GM21390 (cell line): ENCODE data around the gene TOR3A.

ENCODE experiments used
- ATAC-seq: cut with Tn5 transposase; IDR thresholded peaks from one replicate; pipeline ENCODE4 v1.9.1; 2021; ENCODE audit not compliant: unreplicated experiment

The TOR3A gene

GRCh38 chr1:179061360-179062282 is 20.2 kb upstream of the TOR3A start:
- no peak for ATAC-seq

- no peak for ATAC-seq
Observed at GRCh38 chr1:179066471-179066870, 15.4 kb upstream of the TOR3A start.

- ATAC-seq, result no peak
Observed at GRCh38 chr1:179077396-179077795, 4.5 kb upstream of the TOR3A start.

GRCh38 chr1:179079113-179079761 is 2.6 kb upstream of the TOR3A start:
- ATAC-seq, result no peak

- ATAC-seq, result peak; percentile 27
Observed at GRCh38 chr1:179080866-179081686, 794 bp upstream of the TOR3A start.

- peak; percentile 8 for ATAC-seq
Observed at GRCh38 chr1:179082333-179082998, 596 bp downstream of the TOR3A start.

GRCh38 chr1:179082999-179083335 is 1.1 kb downstream of the TOR3A start:
- ATAC-seq, result no peak

GRCh38 chr1:179083533-179083932 is 1.7 kb downstream of the TOR3A start:
- ATAC-seq, result no peak

GRCh38 chr1:179087665-179088064 is 5.8 kb downstream of the TOR3A start:
- ATAC-seq, result no peak

GRCh38 chr1:179089827-179090482 is 8.1 kb downstream of the TOR3A start:
- no peak for ATAC-seq

- ATAC-seq, result no peak
Observed at GRCh38 chr1:179090522-179090921, 8.7 kb downstream of the TOR3A start.

- no peak for ATAC-seq
Observed at GRCh38 chr1:179090923-179091322, 9.1 kb downstream of the TOR3A start.

- no peak for ATAC-seq
Observed at GRCh38 chr1:179091691-179092165, 9.9 kb downstream of the TOR3A start.

GRCh38 chr1:179092896-179093461 is 11.1 kb downstream of the TOR3A start:
- ATAC-seq, result no peak

GRCh38 chr1:179094818-179095217 is 12.9 kb downstream of the TOR3A start:
- ATAC-seq, result no peak

- ATAC-seq, result no peak
Observed at GRCh38 chr1:179095377-179095776, 13.5 kb downstream of the TOR3A start.

- ATAC-seq, result no peak
Observed at GRCh38 chr1:179095924-179096323, 14.1 kb downstream of the TOR3A start.

GRCh38 chr1:179099891-179100290 is 18.0 kb downstream of the TOR3A start:
- ATAC-seq, result no peak

GRCh38 chr1:179101566-179101965 is 19.7 kb downstream of the TOR3A start:
- ATAC-seq, result no peak

GRCh38 chr1:179103999-179104398 is 22.1 kb downstream of the TOR3A start:
- ATAC-seq, result no peak
